Thoracic aorta (tissue), 2 donors: ENCODE measurements around the gene MT3. TPM values are rescaled to one million over a fixed set of nuclear protein-coding genes. Genes with fewer than 3 reads are reported as not detected.
"Not testable (repeated sequence)": the region's sequence is repeated elsewhere in the genome, so short reads cannot be mapped to it uniquely, and the experiment has no call there.

ENCODE experiments used
- ATAC-seq: fragments of 150-250 bp; one replicate; pipeline ENCODE4 v1.8.0; 2017; ENCODE audit warnings: low read depth; ENCODE audit not compliant: insufficient number of reproducible peaks, low FRiP score
- DNase-seq: peaks from one replicate; pipeline ENCODE4 v3.0.0-alpha.2; 2020; ENCODE audit warnings: low spot score
- H3K27ac ChIP-seq, 2 donors: fragments of 200-600 bp; sonication (generic); 1 replicate in 1 of 2; 2 replicates in 1 of 2; pipeline ENCODE4 v1.5.1; 2016; ENCODE audit warnings: mild to moderate bottlenecking in 2 of 2, moderate library complexity in 2 of 2
- H3K27me3 ChIP-seq: fragments of 200-600 bp; sonication (generic); replicated peaks from 2 replicates; pipeline ENCODE4 v1.6.0; 2016; ENCODE audit warnings: mild to moderate bottlenecking; ENCODE audit not compliant: insufficient read depth
- H3K36me3 ChIP-seq: fragments of 200-600 bp; sonication (generic); one replicate; pipeline ENCODE4 v1.5.1; 2016
- H3K4me1 ChIP-seq, 2 donors: fragments of 200-600 bp; sonication (generic); 1 replicate in 1 of 2; 2 replicates in 1 of 2; pipeline versions ENCODE4 v1.5.1 to v1.6.0; 2016; ENCODE audit warnings: low read depth in 2 of 2, mild to moderate bottlenecking in 1 of 2; ENCODE audit not compliant: control insufficient read depth in 1 of 2
- H3K4me3 ChIP-seq: fragments of 200-600 bp; sonication (generic); 2 replicates; pipeline ENCODE4 v1.5.1; 2016; ENCODE audit warnings: mild to moderate bottlenecking
- H3K9me3 ChIP-seq: fragments of 200-600 bp; sonication (generic); 2 replicates; pipeline ENCODE4 v1.5.1; 2016
- total RNA-seq, 2 donors: library from RNA; depleted of rRNA; stranded (reverse); fragments of >200 nt; gene quantifications; one replicate each; pipeline versions ENCODE4 v1.1.0 to v1.2.3, GENCODE V29; 2016
- TF ChIP-seq, protein P1 (sequence below): fragments of 200-600 bp; sonication (generic); IDR thresholded peaks from one replicate; pipeline ENCODE4 v1.5.1; 2019; ENCODE audit warnings: antibody characterized with exemption

The MT3 gene
- total RNA-seq, 2 donors from 2014 or later = not detected

- Histone ChIP-seq H3K36me3 (no peaks in the 10 kb centered on the region), H3K27ac (no peak overlapping the region), H3K4me1 (peaks cover 14 to 35% of the 10 kb centered on the region in 2 donors), H3K27me3 (no peaks in the 10 kb centered on the region), H3K9me3 (no peaks in the 10 kb centered on the region), H3K4me3 (no peak overlapping the region)
- DNase-seq (no peak), ATAC-seq (no peak)
- TF ChIP-seq, protein P1, sequence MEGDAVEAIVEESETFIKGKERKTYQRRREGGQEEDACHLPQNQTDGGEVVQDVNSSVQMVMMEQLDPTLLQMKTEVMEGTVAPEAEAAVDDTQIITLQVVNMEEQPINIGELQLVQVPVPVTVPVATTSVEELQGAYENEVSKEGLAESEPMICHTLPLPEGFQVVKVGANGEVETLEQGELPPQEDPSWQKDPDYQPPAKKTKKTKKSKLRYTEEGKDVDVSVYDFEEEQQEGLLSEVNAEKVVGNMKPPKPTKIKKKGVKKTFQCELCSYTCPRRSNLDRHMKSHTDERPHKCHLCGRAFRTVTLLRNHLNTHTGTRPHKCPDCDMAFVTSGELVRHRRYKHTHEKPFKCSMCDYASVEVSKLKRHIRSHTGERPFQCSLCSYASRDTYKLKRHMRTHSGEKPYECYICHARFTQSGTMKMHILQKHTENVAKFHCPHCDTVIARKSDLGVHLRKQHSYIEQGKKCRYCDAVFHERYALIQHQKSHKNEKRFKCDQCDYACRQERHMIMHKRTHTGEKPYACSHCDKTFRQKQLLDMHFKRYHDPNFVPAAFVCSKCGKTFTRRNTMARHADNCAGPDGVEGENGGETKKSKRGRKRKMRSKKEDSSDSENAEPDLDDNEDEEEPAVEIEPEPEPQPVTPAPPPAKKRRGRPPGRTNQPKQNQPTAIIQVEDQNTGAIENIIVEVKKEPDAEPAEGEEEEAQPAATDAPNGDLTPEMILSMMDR = no peak
These were observed 26.0 kb downstream of the MT3 start for GRCh38 chr16:56615353-56615752.

DNA sequence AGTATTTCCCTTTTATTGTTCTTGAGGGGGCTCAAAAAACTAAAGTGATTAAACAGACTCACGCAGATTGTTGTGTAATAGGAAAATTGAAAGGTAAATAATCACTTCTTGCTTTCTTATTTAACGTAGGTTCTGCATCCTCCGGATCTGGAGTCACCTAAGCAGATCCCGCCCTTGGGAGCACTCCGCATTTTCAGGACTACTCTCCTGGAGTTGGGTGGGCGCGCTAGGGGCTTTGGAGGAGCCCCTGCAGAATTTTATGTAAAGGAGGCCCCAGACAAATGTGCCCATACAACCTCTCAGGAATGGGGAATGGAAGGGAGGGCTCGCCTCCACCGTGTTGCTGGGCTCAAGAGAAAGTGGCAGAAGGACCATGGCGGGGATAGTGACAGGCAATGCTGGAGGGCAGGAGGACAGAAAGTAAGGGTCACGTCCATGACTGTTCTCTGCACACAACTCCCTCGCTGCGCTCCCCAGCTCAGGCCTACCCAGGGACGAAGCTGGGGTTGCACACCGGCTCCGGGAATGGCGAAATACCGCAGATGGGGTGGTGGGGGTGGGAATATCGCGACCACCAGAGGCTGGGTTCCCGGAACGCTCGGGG lies 27.4 kb downstream of the MT3 start:
- no peak for ATAC-seq
- Histone ChIP-seq H3K4me3 (peak overlapping the region; percentile 62), H3K27me3 (no peaks in the 10 kb centered on the region), H3K4me1 (peaks cover 4 to 22% of the 10 kb centered on the region in 2 donors), H3K9me3 (no peaks in the 10 kb centered on the region), H3K36me3 (no peaks in the 10 kb centered on the region), H3K27ac (no peak overlapping the region)
- TF ChIP-seq, protein P1 = no peak
- DNase-seq = no peak

- DNase-seq (no peak), ATAC-seq (peak; percentile 54)
- peak overlapping the region; percentile 34 to 60 for H3K27ac ChIP-seq
These were observed 28.1 kb downstream of the MT3 start for GRCh38 chr16:56617212-56618085.

DNA sequence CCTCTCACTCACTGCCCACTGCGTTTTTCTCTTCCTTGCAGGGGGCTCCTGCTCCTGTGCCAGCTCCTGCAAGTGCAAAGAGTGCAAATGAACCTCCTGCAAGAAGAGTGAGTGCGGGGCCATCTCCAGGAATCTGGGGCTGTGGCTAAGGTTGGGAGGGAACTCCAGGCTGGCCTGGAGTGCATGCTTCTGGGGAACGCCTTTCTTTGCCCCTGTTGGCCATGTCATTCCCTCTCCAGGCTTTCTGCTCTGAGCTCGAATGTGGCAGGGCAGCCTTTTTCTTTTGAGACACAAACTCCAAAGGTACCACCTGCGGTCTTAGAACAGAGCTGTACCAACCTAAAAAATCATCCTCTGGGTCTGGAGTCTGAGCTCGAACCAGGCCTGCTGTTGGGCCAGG lies 28.8 kb downstream of the MT3 start:
- Histone ChIP-seq H3K27ac (no peak overlapping the region), H3K9me3 (no peaks in the 10 kb centered on the region), H3K36me3 (no peaks in the 10 kb centered on the region), H3K4me1 (peaks cover 4 to 14% of the 10 kb centered on the region in 2 donors), H3K27me3 (no peaks in the 10 kb centered on the region), H3K4me3 (no peak overlapping the region)
- TF ChIP-seq, protein P1 = no peak
- ATAC-seq (no peak), DNase-seq (no peak)

More at GRCh38 chr16:56617212-56618085, 28.1 kb downstream of the MT3 start:
- TF ChIP-seq, protein P1 = peak; percentile 19
- Histone ChIP-seq H3K4me1 (peaks cover 4 to 14% of the 10 kb centered on the region in 2 donors), H3K36me3 (no peaks in the 10 kb centered on the region), H3K27me3 (no peaks in the 10 kb centered on the region), H3K4me3 (peak overlapping the region; percentile 62), H3K9me3 (no peaks in the 10 kb centered on the region)

DNA sequence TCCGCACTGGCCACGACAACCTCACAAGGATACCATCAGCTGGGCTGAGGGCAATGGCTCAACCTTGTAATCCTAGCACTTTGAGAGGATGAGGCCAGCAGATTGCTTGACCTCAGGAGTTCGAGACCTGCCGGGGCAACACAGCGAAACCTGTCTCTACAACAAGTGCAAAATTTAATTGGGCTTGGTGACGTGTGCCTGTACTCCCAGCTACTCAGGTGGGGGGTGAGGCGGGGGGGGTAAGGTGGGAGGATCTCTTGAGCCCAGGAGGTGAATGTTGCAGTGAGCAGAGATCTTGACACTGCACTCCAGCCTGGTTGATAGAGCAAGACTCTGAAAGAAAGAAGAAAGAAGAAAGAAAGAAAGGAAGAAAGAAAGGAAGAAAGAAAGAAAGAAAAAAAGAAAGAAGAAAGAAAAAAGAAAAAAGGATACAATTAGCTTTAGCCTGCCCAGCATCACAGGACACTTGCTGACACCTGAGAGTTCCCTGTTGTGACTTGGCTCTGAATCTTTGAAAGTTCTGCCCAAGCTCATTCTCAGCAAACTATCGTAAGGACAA lies 31.1 kb downstream of the MT3 start:
- Histone ChIP-seq H3K36me3 (no peaks in the 10 kb centered on the region), H3K4me3 (no peak overlapping the region), H3K4me1 (peaks cover 4 to 14% of the 10 kb centered on the region in 2 donors), H3K27me3 (no peaks in the 10 kb centered on the region), H3K9me3 (no peaks in the 10 kb centered on the region), H3K27ac (no peak overlapping the region)
- DNase-seq (no peak), ATAC-seq (no peak)
- TF ChIP-seq, protein P1 = no peak

DNA sequence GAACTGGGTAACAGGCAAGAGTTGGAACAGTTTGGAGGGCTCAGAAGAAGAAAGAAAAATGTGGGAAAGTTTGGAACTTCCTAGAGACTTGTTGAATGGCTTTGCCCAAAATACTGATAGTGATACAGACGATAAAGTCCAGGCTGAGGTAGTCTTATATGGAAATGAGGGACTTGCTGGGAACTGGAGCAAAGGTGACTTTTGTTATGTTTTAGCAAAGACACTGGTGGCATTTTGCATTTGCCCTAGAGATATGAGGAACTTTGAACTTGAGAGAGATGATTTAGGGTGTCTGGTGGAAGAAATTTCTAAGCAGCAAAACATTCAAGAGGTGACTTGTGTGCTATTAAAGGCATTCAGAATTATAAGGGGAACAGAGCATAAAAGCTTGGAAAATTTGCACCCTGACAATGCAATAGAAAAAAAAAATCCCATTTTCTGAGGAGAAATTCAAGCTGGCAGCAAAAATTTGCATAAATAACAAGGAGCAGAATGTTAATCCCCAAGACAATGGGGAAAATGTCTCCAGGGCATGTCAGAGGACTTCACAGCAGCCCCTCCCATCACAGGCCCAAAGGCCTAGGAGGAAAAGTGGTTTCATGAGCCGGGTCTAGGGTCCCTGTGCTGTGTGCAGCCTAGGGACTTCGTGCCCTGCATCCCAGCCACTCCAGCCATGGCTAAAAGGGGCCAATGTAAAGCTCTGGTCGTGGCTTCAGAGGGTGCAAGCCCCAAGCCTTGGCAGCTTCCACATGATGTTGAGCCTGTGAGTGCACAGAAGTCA lies 32.5 kb downstream of the MT3 start:
- not testable (repeated sequence) for H3K27ac ChIP-seq, H3K9me3 ChIP-seq, H3K36me3 ChIP-seq, DNase-seq, H3K4me3 ChIP-seq, ATAC-seq, H3K27me3 ChIP-seq
- peaks cover 4 to 14% of the 10 kb centered on the region in 2 donors for H3K4me1 ChIP-seq

DNA sequence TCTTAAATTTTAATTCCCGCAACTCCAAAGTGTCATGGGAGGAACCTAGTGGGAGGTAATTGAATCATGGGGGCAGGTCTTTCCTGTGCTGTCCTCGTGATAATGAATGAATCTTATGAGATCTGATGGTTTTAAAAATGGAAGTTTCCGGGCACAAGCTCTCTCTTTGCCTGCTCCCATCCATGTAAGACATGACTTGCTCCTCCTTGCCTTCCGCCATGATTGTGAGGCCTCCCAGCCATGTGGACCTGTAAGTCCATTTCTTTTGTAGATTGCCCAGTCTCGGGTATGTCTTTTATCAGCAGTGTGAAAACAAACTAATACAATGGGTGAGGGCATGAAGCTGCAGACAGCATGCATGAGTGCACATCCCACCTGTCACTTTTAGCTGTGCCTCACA lies 33.9 kb downstream of the MT3 start:
- not testable (repeated sequence) for H3K9me3 ChIP-seq, H3K4me1 ChIP-seq, DNase-seq, H3K36me3 ChIP-seq, H3K27me3 ChIP-seq, H3K4me3 ChIP-seq, ATAC-seq, H3K27ac ChIP-seq
